ENCODE measurements around the gene PDK1.
"Not testable (repeated sequence)": the region's sequence is repeated elsewhere in the genome, so short reads cannot be mapped to it uniquely, and the experiment has no call there.

Gene PDK1

GRCh38 chr2:172555522-172556283 is at the start of gene PDK1:
PDK1 (plus strand) TSS chr2:172556090; CDS start chr2:172556151, 61 bp downstream.
- peak; percentile 93 for DNase-seq

GRCh38 chr2:172507199-172507598 is 48.7 kb upstream of the PDK1 start:
- DNase-seq: no peak

GRCh38 chr2:172510088-172510487 is 45.8 kb upstream of the PDK1 start:
- no peak for DNase-seq

GRCh38 chr2:172510548-172510947 is 45.3 kb upstream of the PDK1 start:
- no peak for DNase-seq

GRCh38 chr2:172512810-172513523 is 42.9 kb upstream of the PDK1 start:
- DNase-seq: no peak

GRCh38 chr2:172513524-172513900 is 42.4 kb upstream of the PDK1 start:
- DNase-seq: no peak

- DNase-seq: no peak
Observed at GRCh38 chr2:172513935-172514586, 41.8 kb upstream of the PDK1 start.

DNA sequence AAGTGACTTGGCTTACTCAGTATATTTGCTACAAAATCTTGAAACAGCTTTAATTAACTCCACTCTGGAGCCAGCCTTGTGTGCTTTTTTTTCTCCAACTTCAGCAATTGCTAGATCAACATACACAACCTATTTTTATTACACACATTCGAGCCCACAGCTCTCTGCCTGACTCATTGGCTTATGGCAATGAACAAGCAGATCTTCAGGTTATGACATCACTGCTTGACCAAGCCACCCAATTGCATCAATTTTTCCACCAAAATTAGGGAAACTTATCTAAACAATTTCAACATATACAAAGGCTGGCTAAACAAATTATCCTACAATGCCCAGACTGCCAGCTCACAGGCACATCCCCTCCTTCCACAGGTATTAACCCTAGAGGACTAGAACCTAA is 39.6 kb upstream of the PDK1 start:
- DNase-seq: peak; percentile 33

GRCh38 chr2:172518995-172519394 is 36.9 kb upstream of the PDK1 start:
- DNase-seq: no peak

- DNase-seq: no peak
Observed at GRCh38 chr2:172525601-172526000, 30.3 kb upstream of the PDK1 start.

DNA sequence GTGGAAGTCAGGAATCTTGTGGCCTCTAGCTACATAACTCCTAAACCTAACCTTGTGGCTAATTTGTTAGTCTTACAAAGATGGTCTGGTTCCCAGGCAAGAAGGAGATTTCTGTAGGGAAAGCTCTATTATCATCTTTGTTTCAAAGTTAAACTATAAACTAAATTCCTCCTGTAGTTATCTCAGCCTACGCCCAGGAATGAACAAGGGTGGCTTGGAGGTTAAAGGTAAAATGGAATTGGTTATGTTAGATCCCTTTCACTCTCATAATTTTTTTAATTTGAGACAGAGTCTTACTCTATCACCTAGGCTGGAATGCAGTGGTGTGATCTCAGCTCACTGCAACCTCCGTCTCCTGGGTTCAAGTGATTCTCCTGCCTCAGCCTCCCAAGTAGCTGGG is 24.6 kb upstream of the PDK1 start:
- no peak for DNase-seq

DNA sequence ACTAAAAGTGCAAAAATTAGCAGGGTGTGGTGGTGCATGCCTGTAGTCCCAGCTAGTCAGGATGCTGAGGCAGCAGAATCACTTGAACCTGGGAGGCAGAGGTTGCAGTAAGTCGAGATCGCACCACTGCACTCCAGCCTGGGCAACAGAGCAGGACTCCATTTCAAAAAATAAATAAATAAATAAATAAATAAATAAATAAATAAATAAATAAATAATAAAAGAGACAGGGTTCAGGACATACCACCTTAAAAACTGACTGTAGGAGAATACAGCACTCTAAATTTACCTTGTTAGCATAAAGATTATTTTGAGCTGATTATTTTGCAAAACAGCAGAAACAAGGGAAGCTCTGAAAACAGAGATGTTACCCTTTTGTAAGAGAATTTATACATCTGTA is 23.4 kb upstream of the PDK1 start:
- DNase-seq: not testable (repeated sequence)

DNA sequence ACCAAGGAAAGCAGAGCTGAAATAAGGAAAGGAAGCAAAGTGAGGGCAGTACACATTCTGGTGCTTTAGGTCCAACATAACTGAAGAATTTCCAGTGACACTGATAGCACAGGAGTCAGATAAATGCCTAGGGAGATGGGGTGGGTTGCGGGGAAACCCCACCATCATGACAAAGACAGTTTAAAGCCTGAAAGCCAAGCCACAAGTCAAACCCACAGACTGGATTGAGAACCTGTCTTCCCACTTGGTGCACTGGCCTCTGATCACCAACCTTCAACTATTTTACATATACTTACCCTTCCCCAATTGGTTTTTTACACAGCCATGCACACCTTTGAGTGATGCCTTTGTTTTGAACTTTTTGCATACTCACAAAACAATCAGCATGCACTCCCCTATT is 22.2 kb upstream of the PDK1 start:
- DNase-seq: no peak

DNA sequence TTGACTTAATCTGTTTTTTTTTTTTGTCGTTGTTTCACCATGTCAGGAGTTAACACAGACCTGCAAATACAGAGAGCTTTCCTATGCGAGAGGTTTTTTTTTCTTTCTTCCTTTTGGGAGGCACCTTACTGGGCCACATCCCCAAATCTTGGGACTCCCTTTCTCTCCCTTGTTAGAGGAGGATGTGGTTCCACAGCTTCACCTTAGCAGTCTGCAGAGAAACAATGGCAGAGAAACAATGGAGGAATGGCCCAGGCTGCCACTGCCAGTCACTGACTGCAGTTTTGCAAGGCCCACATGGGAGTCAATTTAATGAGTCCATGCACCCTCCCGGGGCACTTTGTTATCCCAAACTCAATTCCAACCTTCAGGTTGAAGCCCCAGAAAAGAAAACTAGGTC is 20.8 kb upstream of the PDK1 start:
- no peak for DNase-seq

- DNase-seq: not testable (repeated sequence)
Observed at GRCh38 chr2:172537851-172538250, 18.0 kb upstream of the PDK1 start.

DNA sequence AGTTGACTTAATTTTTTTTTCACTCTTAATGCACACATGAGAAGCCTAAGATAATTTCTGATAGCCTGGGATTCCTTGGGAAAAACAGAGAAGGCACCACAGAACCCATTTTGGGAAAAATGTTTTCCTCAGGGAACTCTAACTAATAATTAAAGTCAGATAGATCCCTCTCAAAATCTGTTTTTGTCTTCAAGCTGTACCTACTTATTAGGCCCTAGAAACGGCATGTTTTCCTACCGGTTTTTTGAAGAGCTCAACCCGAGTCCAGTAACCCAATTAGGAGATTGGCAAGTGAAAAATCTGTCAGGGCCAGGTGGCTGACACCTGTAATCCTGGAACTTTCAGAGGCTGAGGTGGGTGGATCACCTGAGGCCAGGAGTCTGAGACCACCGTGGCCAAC is 16.1 kb upstream of the PDK1 start:
- DNase-seq: no peak

DNA sequence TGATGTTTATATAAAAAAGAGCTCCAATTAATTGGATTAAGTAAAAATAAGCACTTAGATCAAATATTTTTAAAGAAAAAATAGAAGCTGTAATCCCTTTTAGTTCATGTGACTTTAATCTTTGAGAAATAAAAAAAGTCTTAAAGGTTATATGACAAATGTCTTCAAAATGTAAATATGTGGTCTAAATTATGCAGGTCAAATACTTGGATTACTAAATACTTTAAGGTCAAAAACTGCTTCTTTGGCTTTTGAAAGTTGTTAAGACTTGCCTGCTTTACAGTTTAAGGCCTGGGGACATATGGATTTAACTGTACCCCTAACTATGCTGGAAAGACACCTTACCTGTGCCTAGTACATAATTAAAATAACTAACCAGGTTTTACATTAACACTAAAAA is 15.5 kb upstream of the PDK1 start:
- no peak for DNase-seq

GRCh38 chr2:172545408-172546075 is 10.3 kb upstream of the PDK1 start:
- no peak for DNase-seq

- no peak for DNase-seq
Observed at GRCh38 chr2:172549131-172549530, 6.8 kb upstream of the PDK1 start.

- DNase-seq: not testable (repeated sequence)
Observed at GRCh38 chr2:172549802-172550201, 6.1 kb upstream of the PDK1 start.

DNA sequence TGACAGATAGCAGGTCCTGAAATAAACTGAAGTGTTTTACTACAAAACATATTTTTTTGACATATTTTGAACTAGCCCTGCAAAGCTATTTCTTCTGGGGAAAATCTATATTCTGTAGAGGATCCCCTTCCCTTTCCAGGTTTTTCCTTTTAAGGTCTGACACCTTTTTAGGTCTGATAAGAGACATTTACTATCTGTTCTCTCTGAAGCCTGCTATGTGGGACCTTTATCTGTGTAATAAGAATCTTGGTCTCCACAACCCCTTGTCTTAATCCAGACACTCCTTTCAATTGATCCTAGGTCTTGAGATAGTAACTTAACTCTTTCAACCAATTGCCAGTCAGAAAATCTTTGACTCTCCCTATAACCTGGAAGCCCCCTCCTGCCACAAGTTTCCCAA is 5.5 kb upstream of the PDK1 start:
- DNase-seq: no peak

DNA sequence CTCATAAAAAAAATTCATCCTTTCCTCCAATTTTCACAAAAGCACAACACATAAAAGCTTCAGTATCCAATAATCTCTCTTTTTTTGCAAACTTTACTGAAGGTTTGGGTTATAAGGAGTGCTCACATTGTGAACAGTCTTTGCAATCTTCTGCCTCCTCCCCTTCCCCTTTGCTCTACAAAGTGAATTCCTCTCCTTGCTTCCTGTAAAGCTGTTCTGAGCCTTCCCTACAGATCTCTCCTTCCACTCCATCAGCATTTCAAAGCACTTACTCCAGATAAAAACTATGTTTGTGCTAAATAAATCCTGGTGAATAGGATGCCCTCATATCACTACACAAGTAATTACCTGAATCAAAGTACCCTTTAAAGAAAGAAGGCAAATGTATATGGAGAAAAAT is 4.6 kb upstream of the PDK1 start:
- DNase-seq: no peak

- peak; percentile 90 for DNase-seq
Observed at GRCh38 chr2:172552547-172553291, 3.2 kb upstream of the PDK1 start.
